GM21737 (cell line): ENCODE results near the gene BANP.

ENCODE experiments used
- ATAC-seq: cut with Tn5 transposase; IDR thresholded peaks from one replicate; pipeline ENCODE4 v1.9.1; 2021; ENCODE audit warnings: mild to moderate bottlenecking, moderate library complexity; ENCODE audit not compliant: unreplicated experiment

Gene BANP

GRCh38 chr16:87948735-87949070 lies 2.5 kb upstream of the BANP start:
- no peak for ATAC-seq

DNA sequence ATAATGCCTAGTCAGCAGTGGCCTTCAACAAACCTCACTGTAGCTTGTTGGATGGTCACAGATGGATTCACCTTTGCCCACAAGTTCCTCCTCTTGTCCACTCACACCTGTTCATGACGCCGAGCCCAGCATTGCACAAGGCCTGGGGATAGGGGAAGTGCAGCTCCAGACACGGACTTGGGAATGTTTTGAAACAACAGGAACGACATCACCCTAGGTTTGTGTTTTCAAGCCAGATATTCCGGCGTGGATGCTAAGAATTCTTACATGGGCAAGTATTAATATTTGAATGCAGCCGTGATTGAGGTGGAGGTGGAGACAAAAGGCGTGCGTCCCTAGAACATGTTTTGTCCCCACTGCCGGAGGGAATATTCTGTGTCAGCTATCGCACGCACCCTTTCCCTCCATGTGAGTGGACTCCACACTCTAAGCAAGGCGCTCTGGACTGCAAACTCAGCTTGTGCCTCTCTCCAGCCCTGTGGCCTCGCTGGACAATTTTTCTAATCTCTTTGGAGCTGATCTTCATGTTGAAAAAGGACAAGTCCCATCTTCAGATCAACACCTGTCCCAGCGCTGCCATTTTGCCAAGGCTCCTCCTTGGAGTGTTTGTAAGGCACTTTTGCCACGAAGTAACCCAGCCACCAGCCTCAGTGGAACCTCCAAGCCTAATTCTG lies 2.0 kb upstream of the BANP start:
- no peak for ATAC-seq

GRCh38 chr16:87951552-87952538 lies 611 bp downstream of the BANP start:
- peak; percentile 4 for ATAC-seq

GRCh38 chr16:87952751-87953150 lies 1.5 kb downstream of the BANP start:
- ATAC-seq, result no peak

DNA sequence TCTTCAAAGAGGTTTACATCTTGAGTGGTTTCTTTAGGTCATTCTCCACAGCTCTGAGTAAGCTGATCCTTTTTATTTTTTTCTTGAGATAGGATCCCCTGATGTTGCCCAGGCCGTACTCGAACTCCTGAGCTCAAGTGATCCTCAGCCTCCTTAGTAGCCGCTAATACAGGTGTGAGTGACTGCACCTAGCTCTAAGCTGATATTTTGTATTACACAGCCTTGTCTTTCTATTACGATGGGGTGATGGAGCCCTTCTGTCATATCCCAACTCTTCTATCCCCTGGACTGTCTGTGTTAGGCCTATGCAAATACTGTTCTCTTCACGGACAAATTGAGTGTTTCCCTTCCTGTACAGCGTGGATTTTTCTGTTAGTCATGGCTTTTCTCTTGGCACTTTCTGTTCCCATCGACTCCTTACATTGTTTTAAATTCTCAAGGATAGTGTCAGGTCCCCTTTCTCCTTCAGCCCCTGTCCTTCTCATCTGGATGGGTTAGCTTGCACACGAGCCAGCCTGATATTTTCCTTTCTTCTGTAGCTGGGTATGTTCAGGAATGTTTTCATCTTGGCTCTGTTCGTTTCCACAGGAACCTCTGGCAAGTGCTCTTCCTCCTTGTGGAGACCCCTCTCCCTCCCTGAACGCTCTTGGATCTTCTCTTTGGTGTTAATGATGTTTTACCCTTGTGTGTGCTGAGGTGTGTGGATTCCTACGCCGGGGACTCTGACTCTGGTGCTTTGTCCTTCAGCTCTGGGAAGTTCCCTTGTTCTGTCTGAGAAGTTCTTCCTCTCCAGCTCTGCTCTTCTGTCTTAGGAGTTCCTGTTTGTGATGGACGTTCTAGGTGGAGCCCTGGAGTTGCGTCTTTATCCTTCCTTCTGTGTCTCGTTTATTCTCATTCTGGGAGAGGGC lies 2.3 kb downstream of the BANP start:
- ATAC-seq, result no peak

GRCh38 chr16:87954361-87954760 lies 3.1 kb downstream of the BANP start:
- no peak for ATAC-seq

DNA sequence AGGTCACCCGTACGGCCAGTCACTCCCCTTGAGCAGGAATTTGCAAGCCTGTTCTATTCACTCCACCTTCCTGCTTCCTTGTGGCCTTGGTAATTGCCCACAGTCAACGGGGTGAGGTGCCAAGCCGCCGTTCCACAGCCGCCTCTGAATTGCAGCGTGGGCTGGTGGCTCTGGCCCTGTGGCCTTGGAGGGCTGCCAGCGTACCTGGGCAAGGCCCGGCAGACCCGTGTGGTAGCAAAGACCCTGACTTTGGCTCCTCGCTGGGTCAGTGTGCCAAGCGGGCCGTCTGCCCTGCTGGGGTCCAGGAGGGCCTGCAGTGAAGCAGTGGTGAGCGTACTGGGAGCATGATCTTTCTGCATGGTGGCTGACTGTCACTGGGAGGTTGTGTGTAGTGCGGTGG lies 3.6 kb downstream of the BANP start:
- no peak for ATAC-seq

GRCh38 chr16:87955302-87956097 lies 4.3 kb downstream of the BANP start:
- no peak for ATAC-seq

DNA sequence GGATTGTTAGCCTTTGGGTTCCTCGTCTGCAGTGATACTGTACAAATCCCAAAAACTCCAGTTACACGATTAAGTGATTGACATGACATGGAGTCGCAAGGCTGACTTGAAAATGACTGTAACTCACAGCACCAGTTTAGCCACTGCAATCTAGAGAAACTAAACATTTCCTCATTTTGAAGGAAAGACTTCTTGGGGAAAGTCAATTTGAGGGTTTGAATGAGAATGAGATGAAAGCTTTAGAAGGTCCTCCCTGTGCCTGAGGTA lies 4.8 kb downstream of the BANP start:
- ATAC-seq, result no peak

DNA sequence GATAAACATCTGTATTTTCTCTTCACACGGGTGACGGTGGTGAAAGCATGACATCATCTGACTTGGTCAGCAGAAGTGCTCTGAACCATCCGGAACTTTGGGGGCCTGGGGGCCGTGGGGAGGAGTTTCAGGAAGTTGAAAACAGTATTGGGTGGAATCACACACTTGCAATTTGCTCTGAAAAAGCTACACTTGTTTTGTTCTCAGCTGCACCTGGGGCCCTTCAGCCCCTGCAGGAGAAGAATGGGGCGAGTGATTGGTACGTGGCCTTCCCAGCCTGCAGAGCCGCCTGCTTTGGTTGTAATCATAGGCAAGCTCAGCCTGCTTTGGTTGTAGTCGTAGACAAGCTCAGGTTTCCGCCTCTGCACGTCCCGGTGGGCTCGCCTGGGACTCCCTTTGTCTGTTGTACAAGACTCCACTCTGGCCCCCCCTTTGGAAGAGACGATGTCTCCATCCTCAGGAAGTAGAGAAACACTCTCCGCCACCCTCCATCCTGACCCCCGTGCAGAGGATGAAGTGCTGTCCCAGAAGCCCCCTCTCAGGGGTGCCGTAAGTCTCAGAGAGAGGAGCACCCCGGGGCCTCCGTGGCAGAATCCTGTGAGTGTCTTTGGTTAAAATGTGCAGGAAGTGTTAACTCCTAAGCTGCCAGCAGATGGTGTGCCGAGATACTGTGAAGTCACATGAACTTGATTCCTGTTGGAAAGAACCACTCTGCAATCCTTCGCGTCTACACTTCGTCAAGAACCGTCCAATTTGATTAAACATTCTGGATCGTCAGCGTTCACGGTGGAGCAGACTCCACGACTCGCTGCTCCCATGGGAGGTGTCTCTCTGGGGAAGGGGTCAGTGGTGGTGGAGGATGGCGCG lies 5.4 kb downstream of the BANP start:
- ATAC-seq, result peak; percentile 25

DNA sequence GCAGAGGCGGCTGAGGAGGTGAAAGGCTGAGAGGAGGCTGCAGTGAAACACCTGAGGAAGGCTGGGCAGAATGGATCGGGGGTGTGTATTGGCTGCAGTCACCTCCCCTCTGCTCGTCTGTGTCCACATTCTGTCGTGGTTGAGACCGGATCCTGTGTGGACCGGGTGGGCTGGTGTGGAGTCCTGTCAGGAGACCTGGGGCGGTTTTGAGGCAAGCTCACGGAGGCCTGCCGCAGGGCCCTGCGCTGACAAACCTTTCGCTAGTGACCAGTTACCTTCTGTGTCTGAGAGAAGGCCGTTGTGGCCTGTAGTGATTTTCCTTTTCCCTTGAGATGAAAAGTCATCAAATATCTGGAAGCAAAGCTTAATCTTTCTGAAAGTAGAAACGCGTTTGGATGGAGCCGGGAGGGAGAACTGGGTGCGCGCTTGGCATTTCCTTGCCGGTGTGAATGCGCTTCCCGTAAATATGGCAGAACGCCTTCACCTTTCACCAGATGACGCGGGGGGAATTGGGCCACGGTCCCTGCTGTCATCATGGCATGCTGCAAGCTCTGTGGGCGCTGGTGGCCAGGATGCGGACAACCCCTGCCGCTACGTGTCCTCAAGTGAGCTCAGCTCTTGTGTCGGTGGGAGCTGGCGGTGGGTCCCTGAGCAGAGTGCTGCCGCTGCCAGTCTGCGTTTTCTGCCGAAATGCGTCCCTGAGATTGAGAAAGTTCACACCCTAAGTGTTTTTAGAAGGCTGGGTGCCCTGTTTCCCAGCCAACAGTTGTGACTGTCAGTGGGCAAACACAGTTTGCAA lies 6.3 kb downstream of the BANP start:
- no peak for ATAC-seq

GRCh38 chr16:87958632-87959031 lies 7.4 kb downstream of the BANP start:
- ATAC-seq, result no peak

GRCh38 chr16:87959391-87959990 lies 8.3 kb downstream of the BANP start:
- ATAC-seq, result no peak

DNA sequence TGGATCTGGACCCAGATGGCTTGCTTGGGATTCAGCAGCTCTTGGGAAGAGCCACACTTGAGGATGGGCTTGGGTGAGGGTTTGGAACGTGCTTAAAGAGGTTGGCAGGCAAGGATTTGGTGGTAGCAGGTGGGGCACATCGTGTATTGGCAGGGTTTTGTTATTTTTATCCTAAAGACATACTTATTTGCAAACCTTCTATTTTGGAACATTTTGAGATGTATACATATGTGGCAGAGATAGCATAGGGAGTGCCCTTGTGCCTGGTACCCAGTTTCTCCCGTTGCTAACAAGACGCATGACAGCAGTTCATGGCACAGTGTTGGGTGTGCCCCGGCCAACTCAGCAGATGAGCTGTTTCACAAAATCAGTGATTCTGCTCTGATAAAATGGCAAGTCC lies 9.1 kb downstream of the BANP start:
- no peak for ATAC-seq

DNA sequence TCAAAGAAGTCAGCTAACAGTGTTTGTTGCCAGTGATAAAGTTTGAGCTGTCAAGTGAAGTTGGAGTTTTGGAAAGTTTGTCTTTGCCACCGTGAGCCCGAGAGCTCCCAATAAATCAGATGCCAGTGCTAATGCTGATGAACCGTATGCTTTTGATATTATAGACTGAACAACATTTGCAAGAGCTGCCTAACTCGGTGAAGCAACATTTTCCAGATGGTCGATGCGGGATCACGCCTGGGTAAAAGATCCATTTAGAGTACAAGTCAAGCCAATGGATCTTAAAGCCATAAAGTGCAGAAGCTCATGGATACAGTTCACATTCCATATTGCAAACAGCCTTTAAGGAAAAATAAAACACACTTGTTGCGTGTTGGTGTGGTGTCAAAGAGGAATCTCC lies 9.6 kb downstream of the BANP start:
- ATAC-seq, result no peak

- no peak for ATAC-seq
These were observed 10.4 kb downstream of the BANP start for GRCh38 chr16:87961623-87962022.

GRCh38 chr16:87963400-87963799 lies 12.2 kb downstream of the BANP start:
- no peak for ATAC-seq

DNA sequence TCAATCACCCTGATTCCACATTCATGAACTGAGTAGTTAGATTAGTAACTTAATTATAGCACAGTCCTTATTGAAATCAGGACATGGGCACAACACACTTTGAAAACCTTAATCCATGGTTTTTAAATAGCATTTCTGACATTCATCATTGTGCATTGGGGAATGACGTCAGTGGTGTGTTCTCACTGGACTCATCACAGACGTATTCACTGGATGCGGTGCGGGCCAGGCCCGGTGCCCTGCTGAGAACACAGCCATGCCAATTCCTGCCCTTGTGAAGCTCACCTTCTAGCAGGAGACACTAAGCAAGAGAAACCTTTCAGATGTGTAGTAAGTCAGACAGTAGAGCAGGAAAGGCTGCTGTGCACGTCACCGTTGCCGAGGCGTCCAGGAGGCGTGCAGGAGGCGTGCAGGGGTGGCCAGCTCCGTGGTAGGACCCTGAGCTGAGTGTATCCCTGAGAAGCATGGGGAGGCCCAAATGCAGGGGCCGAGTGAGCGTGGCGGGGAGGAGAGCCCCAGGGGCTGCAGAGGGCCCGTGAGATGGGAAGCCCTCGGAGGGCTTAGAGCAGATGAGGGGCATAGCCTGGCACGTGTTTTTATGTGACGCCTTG lies 12.9 kb downstream of the BANP start:
- ATAC-seq, result no peak
